NCI-H1105 treated with DMSO at 0.1 percent for 48 hours (cell line): ENCODE results near the gene SEMA4D.

Experiments
- DNase-seq: peaks from one replicate; lab custom pipeline; 2025; lab: John Stamatoyannopoulos, UW

SEMA4D gene

GRCh38 chr9:89466451-89467277 lies 31.2 kb downstream of the SEMA4D start:
- DNase-seq: no peak

- no peak for DNase-seq
Measured at GRCh38 chr9:89465726-89466308, 32.1 kb downstream of the SEMA4D start.

GRCh38 chr9:89465001-89465451 lies 32.9 kb downstream of the SEMA4D start:
- no peak for DNase-seq

GRCh38 chr9:89464300-89464901 lies 33.5 kb downstream of the SEMA4D start:
- DNase-seq: no peak

GRCh38 chr9:89462817-89463683 lies 34.9 kb downstream of the SEMA4D start:
- no peak for DNase-seq

- DNase-seq: no peak
Measured at GRCh38 chr9:89462199-89462598, 35.7 kb downstream of the SEMA4D start.

- DNase-seq: no peak
Measured at GRCh38 chr9:89461265-89461664, 36.6 kb downstream of the SEMA4D start.

GRCh38 chr9:89460551-89460950 lies 37.4 kb downstream of the SEMA4D start:
- DNase-seq: no peak

GRCh38 chr9:89458768-89459496 lies 39.0 kb downstream of the SEMA4D start:
- no peak for DNase-seq

GRCh38 chr9:89457376-89457855 lies 40.5 kb downstream of the SEMA4D start:
- no peak for DNase-seq

GRCh38 chr9:89455356-89455824 lies 42.5 kb downstream of the SEMA4D start:
- no peak for DNase-seq

GRCh38 chr9:89454498-89455355 lies 43.2 kb downstream of the SEMA4D start:
- no peak for DNase-seq

- DNase-seq: no peak
Measured at GRCh38 chr9:89453452-89453851, 44.5 kb downstream of the SEMA4D start.

GRCh38 chr9:89452561-89452960 lies 45.4 kb downstream of the SEMA4D start:
- no peak for DNase-seq

GRCh38 chr9:89450213-89450612 lies 47.7 kb downstream of the SEMA4D start:
- DNase-seq: no peak

- DNase-seq: no peak
Measured at GRCh38 chr9:89449261-89449671, 48.6 kb downstream of the SEMA4D start.

- no peak for DNase-seq
Measured at GRCh38 chr9:89448821-89449220, 49.1 kb downstream of the SEMA4D start.

- DNase-seq: no peak
Measured at GRCh38 chr9:89448381-89448780, 49.5 kb downstream of the SEMA4D start.

- DNase-seq: no peak
Measured at GRCh38 chr9:89447416-89447815, 50.5 kb downstream of the SEMA4D start.

- no peak for DNase-seq
Measured at GRCh38 chr9:89446961-89447310, 51.0 kb downstream of the SEMA4D start.
